Lung (tissue), 12 donors: ENCODE measurements around the gene VPS13D. TPM values are rescaled to one million over a fixed set of nuclear protein-coding genes. Genes with fewer than 3 reads are reported as not detected.

Experiments used
- ATAC-seq: fragments of 200-7000 bp; cut with Tn5 transposase; one replicate; pipeline ENCODE4 v1.9.1; 2020; ENCODE audit warnings: moderate number of reproducible peaks; ENCODE audit not compliant: insufficient read depth, low FRiP score
- DNase-seq, 3 donors: peaks; one replicate each; pipeline ENCODE4 v3.0.0-alpha.2; 2013 to 2017
- H3K27ac ChIP-seq, 2 donors: one replicate each; pipeline ENCODE4 v1.5.1; 2013; ENCODE audit warnings: mild to moderate bottlenecking in 2 of 2, moderate library complexity in 2 of 2, control low read depth in 1 of 2, inconsistent platforms in 1 of 2, low read depth in 1 of 2, low read length in 1 of 2
- H3K27me3 ChIP-seq, 3 donors: one replicate each; pipeline ENCODE4 v1.5.1; 2013; ENCODE audit warnings: low read length in 2 of 3; ENCODE audit not compliant: control insufficient read depth in 3 of 3, insufficient read depth in 3 of 3
- H3K36me3 ChIP-seq, 4 donors: one replicate each; pipeline ENCODE4 v1.5.1; 2013; ENCODE audit warnings: low read length in 4 of 4, mild to moderate bottlenecking in 1 of 4, moderate library complexity in 1 of 4; ENCODE audit not compliant: control insufficient read depth in 4 of 4, insufficient read depth in 4 of 4
- H3K4me1 ChIP-seq, 5 donors: one replicate each; pipeline ENCODE4 v1.5.1; 2013; ENCODE audit warnings: low read length in 5 of 5, mild to moderate bottlenecking in 2 of 5, moderate library complexity in 1 of 5; ENCODE audit not compliant: control insufficient read depth in 5 of 5, insufficient read depth in 5 of 5
- H3K4me3 ChIP-seq: one replicate; pipeline ENCODE4 v1.5.1; 2013; ENCODE audit warnings: mild to moderate bottlenecking, control low read depth, moderate library complexity
- H3K9ac ChIP-seq, 2 donors: one replicate each; pipeline ENCODE4 v1.5.1; 2013; ENCODE audit warnings: low read length in 2 of 2, control low read depth in 1 of 2; ENCODE audit not compliant: insufficient read depth in 1 of 2
- H3K9me3 ChIP-seq, 4 donors: one replicate each; pipeline ENCODE4 v1.5.1; 2013; ENCODE audit warnings: low read length in 3 of 4, mild to moderate bottlenecking in 1 of 4, moderate library complexity in 1 of 4; ENCODE audit not compliant: control insufficient read depth in 4 of 4, insufficient read depth in 3 of 4
- WGBS, 2 donors: extraction: QIAGEN DNeasy Blood & Tissue Kit; methylation state at CpG; one replicate each; pipeline ENCODE4 v1.1.7; 2013; 5-methylcytosine and 5-hydroxymethylcytosine counted together
- polyA plus RNA-seq, 2 donors: library from polyadenylated mRNA; stranded (reverse); fragments of 200-250 nt; gene quantifications; one replicate each; pipeline ENCODE4 v1.2.1, GENCODE V29; 2013
- total RNA-seq, 2 donors: library from RNA; depleted of rRNA in 1 of 2; stranded (reverse); fragments of >200 nt in 1 of 2; gene quantifications; one replicate each; pipeline ENCODE4 v1.2.1, GENCODE V29; 2014 to 2021
- TF ChIP-seq, protein P1 (sequence below): IDR thresholded peaks from 2 replicates; pipeline ENCODE4 v1.5.1; 2012; ENCODE audit warnings: mild to moderate bottlenecking; ENCODE audit errors: control extremely low read depth, extremely low read depth
- donor health status: control.
- donor health status: control.
- donor health status: Bipolar disorder and iron deficiency.
- donor health status: healthy.
- donor health status: DM: yes; HTN: yes; CAD: no.

Gene VPS13D
- total and polyA plus RNA-seq, 4 donors = 18.4 to 76.0 (median 37.5) TPM

DNA sequence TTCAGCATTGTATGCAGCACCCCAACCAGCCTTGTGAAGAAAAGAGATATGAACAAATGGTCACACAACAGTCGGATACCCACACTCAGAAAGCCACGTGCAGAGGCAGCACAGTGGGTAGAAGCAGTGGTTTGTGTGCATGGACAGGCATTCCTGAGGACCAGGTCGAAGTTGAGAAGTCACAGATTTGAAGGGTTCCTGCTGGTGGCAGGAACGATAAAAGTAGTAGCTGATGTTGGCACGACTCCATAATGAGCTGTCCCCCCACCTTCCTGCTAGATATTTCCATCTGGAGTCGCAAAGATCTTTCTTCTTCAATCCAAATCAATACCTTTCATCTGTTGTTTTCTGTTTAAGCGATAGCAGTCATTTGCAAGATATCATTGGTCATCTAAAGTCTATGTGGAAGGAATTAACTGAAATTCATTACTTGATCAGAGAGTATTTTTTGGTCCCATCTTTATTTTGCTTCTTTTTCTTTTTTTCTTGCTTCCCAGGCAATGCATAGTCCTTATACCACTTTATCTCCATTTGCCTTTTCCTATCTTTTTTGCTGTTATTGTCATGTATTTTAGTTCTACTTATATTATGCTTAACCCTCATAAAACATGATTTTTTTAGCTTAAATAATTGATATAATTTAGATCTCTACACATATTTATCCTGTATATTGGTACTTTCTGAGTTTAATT lies 211.7 kb downstream of the VPS13D start:
- no peak for ATAC-seq
- no peak overlapping the region for H3K27ac ChIP-seq
- WGBS, 2 donors = 70 to 82% methylated on average over 7 of the region's 7 CpGs
- no peak for DNase-seq
- peaks cover 0 to 22% (median under 1%) of the 10 kb centered on the region in 5 donors for H3K4me1 ChIP-seq
- H3K9ac ChIP-seq = no peak overlapping the region
- no peaks in the 10 kb centered on the region for H3K27me3 ChIP-seq
- TF ChIP-seq, protein P1, sequence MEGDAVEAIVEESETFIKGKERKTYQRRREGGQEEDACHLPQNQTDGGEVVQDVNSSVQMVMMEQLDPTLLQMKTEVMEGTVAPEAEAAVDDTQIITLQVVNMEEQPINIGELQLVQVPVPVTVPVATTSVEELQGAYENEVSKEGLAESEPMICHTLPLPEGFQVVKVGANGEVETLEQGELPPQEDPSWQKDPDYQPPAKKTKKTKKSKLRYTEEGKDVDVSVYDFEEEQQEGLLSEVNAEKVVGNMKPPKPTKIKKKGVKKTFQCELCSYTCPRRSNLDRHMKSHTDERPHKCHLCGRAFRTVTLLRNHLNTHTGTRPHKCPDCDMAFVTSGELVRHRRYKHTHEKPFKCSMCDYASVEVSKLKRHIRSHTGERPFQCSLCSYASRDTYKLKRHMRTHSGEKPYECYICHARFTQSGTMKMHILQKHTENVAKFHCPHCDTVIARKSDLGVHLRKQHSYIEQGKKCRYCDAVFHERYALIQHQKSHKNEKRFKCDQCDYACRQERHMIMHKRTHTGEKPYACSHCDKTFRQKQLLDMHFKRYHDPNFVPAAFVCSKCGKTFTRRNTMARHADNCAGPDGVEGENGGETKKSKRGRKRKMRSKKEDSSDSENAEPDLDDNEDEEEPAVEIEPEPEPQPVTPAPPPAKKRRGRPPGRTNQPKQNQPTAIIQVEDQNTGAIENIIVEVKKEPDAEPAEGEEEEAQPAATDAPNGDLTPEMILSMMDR = no peak
- no peak overlapping the region for H3K4me3 ChIP-seq
- H3K36me3 ChIP-seq = peaks cover 0 to 2% (median 0%) of the 10 kb centered on the region in 4 donors
- H3K9me3 ChIP-seq = no peaks in the 10 kb centered on the region

DNA sequence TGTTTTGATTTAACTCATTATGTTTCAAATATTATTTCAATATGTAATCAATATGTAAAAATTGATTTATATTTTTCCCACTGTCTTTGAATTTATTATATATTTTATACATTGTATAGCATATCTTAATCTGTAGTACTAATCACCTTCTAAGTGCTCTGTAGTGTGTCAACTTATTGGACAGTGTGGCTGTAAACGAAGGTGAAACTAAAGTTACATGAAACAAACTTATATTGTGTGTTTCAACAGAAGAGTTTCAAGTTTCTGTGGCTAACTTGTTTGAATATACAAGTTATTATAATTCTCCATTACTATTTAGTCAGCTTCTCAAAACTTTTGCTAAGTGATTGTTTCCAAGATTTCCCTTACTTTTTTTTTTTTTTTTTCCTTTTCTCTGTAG lies 212.4 kb downstream of the VPS13D start:
- no peaks in the 10 kb centered on the region for H3K9me3 ChIP-seq
- no peak overlapping the region for H3K27ac ChIP-seq
- H3K4me1 ChIP-seq = peaks cover 0 to 23% (median 4%) of the 10 kb centered on the region in 5 donors
- no peak for ATAC-seq
- TF ChIP-seq, protein P1 = no peak
- H3K9ac ChIP-seq = no peak overlapping the region
- no peaks in the 10 kb centered on the region for H3K27me3 ChIP-seq
- no peak for DNase-seq
- peaks cover 0 to 2% (median 0%) of the 10 kb centered on the region in 4 donors for H3K36me3 ChIP-seq
- H3K4me3 ChIP-seq = no peak overlapping the region
- WGBS, 2 donors = 87 to 93% methylated on average over 1 of the region's 1 CpG

DNA sequence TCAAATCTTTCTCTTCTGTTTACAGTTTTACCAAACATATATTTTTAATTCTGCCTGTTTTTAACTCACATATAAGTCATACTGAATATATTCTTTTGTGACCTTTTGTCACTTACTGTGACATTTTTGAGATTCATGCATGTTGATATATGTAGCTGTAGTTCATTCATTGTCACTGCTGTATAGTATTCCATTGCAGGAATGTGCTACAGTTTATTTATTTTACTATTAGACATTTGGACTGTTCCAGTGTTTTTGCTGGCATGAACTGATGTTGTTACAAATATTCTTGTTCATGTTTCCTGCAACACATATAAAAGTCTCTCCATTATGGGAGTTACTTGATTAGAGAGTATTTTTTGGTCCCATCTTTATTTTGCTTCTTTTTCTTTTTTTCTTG lies 213.3 kb downstream of the VPS13D start:
- Histone ChIP-seq H3K9me3 (no peaks in the 10 kb centered on the region), H3K9ac (no peak overlapping the region), H3K4me3 (no peak overlapping the region), H3K27me3 (no peaks in the 10 kb centered on the region), H3K36me3 (peaks cover 0 to 2% (median 0%) of the 10 kb centered on the region in 4 donors), H3K4me1 (peaks cover 0 to 26% (median 10%) of the 10 kb centered on the region in 5 donors), H3K27ac (no peak overlapping the region)
- no peak for DNase-seq
- TF ChIP-seq, protein P1 = no peak
- no peak for ATAC-seq
